Amygdala (tissue), 56 donors: Measurements from ENCODE around the gene TDRD10.

ENCODE experiments used
- DNase-seq, 56 donors: peaks; one replicate each; lab custom pipeline; 2025; lab: John Stamatoyannopoulos, UW

The TDRD10 gene

GRCh38 chr1:154574716-154575115 is 72.7 kb downstream of the TDRD10 start:
- peak in 25 of 56 donors; percentile 7 to 73 (median 25) for DNase-seq

- peak in 6 of 56 donors; percentile 11 to 60 (median 38) for DNase-seq
Measured at GRCh38 chr1:154575147-154575927, 73.3 kb downstream of the TDRD10 start.

GRCh38 chr1:154575951-154576566 is 74.0 kb downstream of the TDRD10 start:
- peak in 10 of 56 donors; percentile 10 to 60 (median 42) for DNase-seq

- no peak for DNase-seq
Measured at GRCh38 chr1:154577346-154578057, 75.5 kb downstream of the TDRD10 start.

- DNase-seq: no peak
Measured at GRCh38 chr1:154578058-154578418, 76.0 kb downstream of the TDRD10 start.

GRCh38 chr1:154579374-154579773 is 77.4 kb downstream of the TDRD10 start:
- DNase-seq: no peak

GRCh38 chr1:154581766-154582165 is 79.7 kb downstream of the TDRD10 start:
- DNase-seq: no peak

GRCh38 chr1:154582885-154583284 is 80.9 kb downstream of the TDRD10 start:
- no peak for DNase-seq

- DNase-seq: no peak
Measured at GRCh38 chr1:154583773-154584172, 81.8 kb downstream of the TDRD10 start.

- no peak for DNase-seq
Measured at GRCh38 chr1:154584267-154584994, 82.4 kb downstream of the TDRD10 start.

GRCh38 chr1:154586231-154586630 is 84.2 kb downstream of the TDRD10 start:
- DNase-seq: no peak

- no peak for DNase-seq
Measured at GRCh38 chr1:154586641-154587040, 84.6 kb downstream of the TDRD10 start.

GRCh38 chr1:154589780-154590179 is 87.8 kb downstream of the TDRD10 start:
- no peak for DNase-seq

GRCh38 chr1:154590756-154591155 is 88.7 kb downstream of the TDRD10 start:
- no peak for DNase-seq

- DNase-seq: no peak
Measured at GRCh38 chr1:154591206-154591605, 89.2 kb downstream of the TDRD10 start.

GRCh38 chr1:154593390-154593789 is 91.4 kb downstream of the TDRD10 start:
- no peak for DNase-seq

GRCh38 chr1:154594811-154595210 is 92.8 kb downstream of the TDRD10 start:
- DNase-seq: no peak

GRCh38 chr1:154595621-154596020 is 93.6 kb downstream of the TDRD10 start:
- DNase-seq: no peak
